HCT116 (cell line): ENCODE measurements around the gene EXOC5. TPM values are rescaled to one million over a fixed set of nuclear protein-coding genes. Genes with fewer than 3 reads are reported as not detected.
A peak's percentile ranks its signal among the peaks of the same experiment; 100 is the strongest.

ENCODE experiments used
- ATAC-seq: fragments of 200-7000 bp; cut with Tn5 transposase; 2 replicates; pipeline ENCODE4 v1.9.1; 2020; ENCODE audit warnings: mild to moderate bottlenecking, moderate library complexity
- Bru-seq: library from RNA; stranded (reverse); fragments of 400-500 nt; gene quantifications from one replicate; lab custom pipeline; 2021; lab: Mats Ljungman, UMichigan
- BruChase-seq, 2 experiments: library from RNA; stranded (reverse); fragments of 400-500 nt; gene quantifications; one replicate each; lab custom pipeline; 2021; lab: Mats Ljungman, UMichigan
- BruUV-seq: library from RNA; stranded (reverse); fragments of 400-500 nt; replicated peaks from 2 replicates; lab custom pipeline; 2021; lab: Mats Ljungman, UMichigan
- CTCF ChIA-PET: fragments of 300-600 bp; sonication (Branson Sonifier 250); formaldehyde crosslinking; loops from one replicate; lab custom pipeline; 2021; ENCODE audit warnings: antibody characterized with exemption; lab: Charles Lee
- POLR2A ChIA-PET: fragments of 300-600, 350-600 bp; sonication (Branson Sonifier 250); formaldehyde crosslinking; loops from one replicate; lab custom pipeline; 2021; ENCODE audit warnings: antibody characterized with exemption; lab: Charles Lee
- RAD21 ChIA-PET, 2 experiments: fragments of 300-600 bp; sonication (Branson Sonifier 250); formaldehyde crosslinking; loops; one replicate each; lab custom pipeline; 2023; ENCODE audit warnings: low total read pairs in 2 of 2; ENCODE audit not compliant: uncharacterized antibody in 2 of 2, unreplicated experiment in 2 of 2, low non-redundant PET in 1 of 2; lab: Charles Lee
- DNase-seq: peaks from one replicate; pipeline ENCODE4 v3.0.0-alpha.2; 2010; ENCODE audit warnings: low read depth, low spot score
- H2AFZ ChIP-seq: fragments of 200-600 bp; shearing (Covaris generic), sonication (generic); 2 replicates; pipeline ENCODE4 v1.6.1; 2017; ENCODE audit warnings: low read depth, mixed run types, mixed read lengths, antibody characterized with exemption, low read length; ENCODE audit not compliant: poor library complexity, severe bottlenecking
- H3K27ac ChIP-seq: 2 replicates; pipeline ENCODE4 v1.5.1; 2012; ENCODE audit warnings: low read depth, low read length
- H3K27me3 ChIP-seq: fragments of 200-600 bp; sonication (generic); 2 replicates; pipeline ENCODE4 v1.6.1; 2016; ENCODE audit warnings: mixed run types, low read length, mixed read lengths; ENCODE audit not compliant: insufficient read depth
- H3K36me3 ChIP-seq, 2 experiments: fragments of 200-500 bp in 1 of 2; fragments of 200-600 bp in 1 of 2; sonication (Bioruptor generic) in 1 of 2; sonication (generic) in 1 of 2; 2 replicates each; pipeline versions ENCODE4 v1.5.1 to v1.6.1; 2014 to 2016; ENCODE audit warnings: low read length in 2 of 2, inconsistent platforms in 1 of 2, mixed read lengths in 1 of 2, mixed run types in 1 of 2; ENCODE audit not compliant: insufficient read depth in 2 of 2, control insufficient read depth in 1 of 2
- H3K4me1 ChIP-seq, 2 experiments: fragments of 200-600 bp in 1 of 2; sonication (generic) in 1 of 2; 2 replicates each; pipeline versions ENCODE4 v1.5.1 to v1.6.1; 2012 to 2017; ENCODE audit warnings: low read length in 2 of 2, inconsistent platforms in 1 of 2, mild to moderate bottlenecking in 1 of 2, mixed read lengths in 1 of 2, mixed run types in 1 of 2, moderate library complexity in 1 of 2; ENCODE audit not compliant: insufficient read depth in 2 of 2, control insufficient read depth in 1 of 2
- H3K4me2 ChIP-seq: fragments of 200-600 bp; sonication (generic); 2 replicates; pipeline ENCODE4 v1.6.1; 2017; ENCODE audit warnings: mixed run types, low read length, mixed read lengths
- H3K4me3 ChIP-seq, 2 experiments: fragments of 200-600 bp in 1 of 2; sonication (generic) in 1 of 2; replicated peaks in 1 of 2; 2 replicates each; pipeline ENCODE4 v1.5.1; 2011 to 2016; ENCODE audit warnings: low read length in 2 of 2, control low read depth in 1 of 2, low read depth in 1 of 2, mild to moderate bottlenecking in 1 of 2, mixed read lengths in 1 of 2, mixed run types in 1 of 2
- H3K79me2 ChIP-seq: fragments of 200-600 bp; sonication (generic); 2 replicates; pipeline ENCODE4 v1.6.1; 2017; ENCODE audit warnings: mild to moderate bottlenecking, mixed run types, low read length, moderate library complexity, mixed read lengths; ENCODE audit not compliant: insufficient read depth
- H3K9ac ChIP-seq: fragments of 200-600 bp; sonication (generic); 2 replicates; pipeline ENCODE4 v1.6.1; 2016; ENCODE audit warnings: low read length, mixed read lengths
- H3K9me2 ChIP-seq: fragments of 200-600 bp; sonication (generic), shearing (Covaris generic); 2 replicates; pipeline ENCODE4 v1.6.1; 2017; ENCODE audit warnings: mixed run types, mild to moderate bottlenecking, moderate library complexity; ENCODE audit not compliant: insufficient read depth
- H3K9me3 ChIP-seq, 2 experiments: fragments of 200-500 bp in 1 of 2; fragments of 200-600 bp in 1 of 2; sonication (Bioruptor generic) in 1 of 2; sonication (generic) in 1 of 2; 2 replicates each; pipeline ENCODE4 v1.6.1; 2014 to 2017; ENCODE audit warnings: low read length in 2 of 2, mixed read lengths in 2 of 2, inconsistent platforms in 1 of 2, low read depth in 1 of 2, mild to moderate bottlenecking in 1 of 2, mixed run types in 1 of 2, moderate library complexity in 1 of 2; ENCODE audit not compliant: control insufficient read depth in 1 of 2, insufficient read depth in 1 of 2
- H4K20me1 ChIP-seq: fragments of 200-600 bp; sonication (generic), shearing (Covaris generic); 2 replicates; pipeline ENCODE4 v1.6.1; 2017; ENCODE audit warnings: mixed run types, mild to moderate bottlenecking, moderate library complexity; ENCODE audit not compliant: insufficient read depth
- CBX3 ChIP-seq: IDR thresholded peaks from 2 replicates; pipeline ENCODE4 v1.6.1; 2012; ENCODE audit warnings: low read depth
- ELF1 ChIP-seq: IDR thresholded peaks from 2 replicates; pipeline ENCODE4 v1.6.1; 2012; ENCODE audit warnings: low read depth, borderline replicate concordance
- EZH2 ChIP-seq: fragments of 200-600 bp; sonication (generic); IDR thresholded peaks from 2 replicates; pipeline ENCODE4 v1.6.1; 2017; ENCODE audit warnings: antibody characterized with exemption, mixed run types
- EZH2phosphoT487 ChIP-seq: fragments of 200-600 bp; IDR thresholded peaks from 2 replicates; pipeline ENCODE4 v1.6.1; 2018; ENCODE audit warnings: antibody characterized with exemption, borderline replicate concordance
- FOSL1 ChIP-seq: IDR thresholded peaks from 2 replicates; pipeline ENCODE4 v1.6.1; 2012; ENCODE audit warnings: low read depth
- POLR2A ChIP-seq: IDR thresholded peaks from 2 replicates; pipeline ENCODE4 v1.7.0; 2011; ENCODE audit warnings: borderline replicate concordance; ENCODE audit not compliant: insufficient read depth, insufficient read length; ENCODE audit errors: extremely low read depth
- RAD21 ChIP-seq: IDR thresholded peaks from 2 replicates; pipeline ENCODE4 v1.6.1; 2012; ENCODE audit warnings: low read depth, mild to moderate bottlenecking
- SIN3A ChIP-seq: IDR thresholded peaks from 2 replicates; pipeline ENCODE4 v1.6.1; 2012; ENCODE audit warnings: low read depth
- TCF7L2 ChIP-seq: IDR thresholded peaks from 2 replicates; pipeline ENCODE4 v1.7.0; 2011; ENCODE audit warnings: borderline replicate concordance, inconsistent platforms; ENCODE audit not compliant: insufficient read depth, insufficient read length; ENCODE audit errors: extremely low read depth
- YY1 ChIP-seq: IDR thresholded peaks from 2 replicates; pipeline ENCODE4 v1.6.1; 2011; ENCODE audit warnings: low read length, low read depth, moderate library complexity, mild to moderate bottlenecking; ENCODE audit not compliant: insufficient replicate concordance; ENCODE audit errors: extremely low read depth
- ZBTB33 ChIP-seq: IDR thresholded peaks from 2 replicates; pipeline ENCODE4 v1.6.1; 2011; ENCODE audit warnings: mild to moderate bottlenecking, low read length, moderate library complexity; ENCODE audit not compliant: insufficient replicate concordance; ENCODE audit errors: extremely low read depth
- ZFX ChIP-seq: fragments of 450-650 bp; IDR thresholded peaks from 2 replicates; pipeline ENCODE4 v1.6.1; 2017
- ZNF274 ChIP-seq: fragments of 200-500 bp; sonication (Bioruptor generic); IDR thresholded peaks from 2 replicates; pipeline ENCODE4 v1.6.1; 2014; ENCODE audit warnings: mild to moderate bottlenecking, low read depth, low read length, inconsistent platforms
- intact Hi-C: fragments of 100-400 bp; cut with micrococcal nuclease; formaldehyde crosslinking; loops from 2 replicates; pipeline ENCODE4 v1.10.0; 2022
- long read RNA-seq: library from polyadenylated mRNA; unstranded; transcript quantifications from one replicate; pipeline ENCODE4 v2.0.0, GENCODE V29; 2021; ENCODE audit not compliant: unreplicated experiment
- polyA plus RNA-seq: library from polyadenylated mRNA; unstranded; fragments of >200 nt; gene quantifications from 2 replicates; pipeline ENCODE4 v1.2.1, GENCODE V29; 2012; ENCODE audit warnings: missing spikeins
- total RNA-seq: library from RNA; stranded (reverse); gene quantifications from one replicate; pipeline ENCODE4 v1.2.1, GENCODE V29; 2021; ENCODE audit not compliant: unreplicated experiment
- TF ChIP-seq, protein P1 (sequence below): IDR thresholded peaks from 2 replicates; pipeline ENCODE4 v1.6.1; 2012; ENCODE audit warnings: low read depth

EXOC5 gene, protein sequence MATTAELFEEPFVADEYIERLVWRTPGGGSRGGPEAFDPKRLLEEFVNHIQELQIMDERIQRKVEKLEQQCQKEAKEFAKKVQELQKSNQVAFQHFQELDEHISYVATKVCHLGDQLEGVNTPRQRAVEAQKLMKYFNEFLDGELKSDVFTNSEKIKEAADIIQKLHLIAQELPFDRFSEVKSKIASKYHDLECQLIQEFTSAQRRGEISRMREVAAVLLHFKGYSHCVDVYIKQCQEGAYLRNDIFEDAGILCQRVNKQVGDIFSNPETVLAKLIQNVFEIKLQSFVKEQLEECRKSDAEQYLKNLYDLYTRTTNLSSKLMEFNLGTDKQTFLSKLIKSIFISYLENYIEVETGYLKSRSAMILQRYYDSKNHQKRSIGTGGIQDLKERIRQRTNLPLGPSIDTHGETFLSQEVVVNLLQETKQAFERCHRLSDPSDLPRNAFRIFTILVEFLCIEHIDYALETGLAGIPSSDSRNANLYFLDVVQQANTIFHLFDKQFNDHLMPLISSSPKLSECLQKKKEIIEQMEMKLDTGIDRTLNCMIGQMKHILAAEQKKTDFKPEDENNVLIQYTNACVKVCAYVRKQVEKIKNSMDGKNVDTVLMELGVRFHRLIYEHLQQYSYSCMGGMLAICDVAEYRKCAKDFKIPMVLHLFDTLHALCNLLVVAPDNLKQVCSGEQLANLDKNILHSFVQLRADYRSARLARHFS
- 54.2 TPM for total RNA-seq
- polyA plus RNA-seq, result 10.4 and 12.7 TPM in 2 replicates
- Bru-seq, nascent RNA, result percentile 76 among the genes with signal in this experiment
- percentile 89 among the genes with signal in this experiment for BruChase-seq, experiment 1, labeled RNA remaining after a 6-hour chase
- BruChase-seq, experiment 2, labeled RNA remaining after a 2-hour chase, result percentile 80 among the genes with signal in this experiment
- long read RNA-seq, full-length matches to known transcripts, result 59 of 83 reads
- long read RNA-seq, partial matches to known transcripts, result 7 of 83 reads
- long read RNA-seq, other reads (novel, unspliced or antisense), result 17 of 83 reads

DNA sequence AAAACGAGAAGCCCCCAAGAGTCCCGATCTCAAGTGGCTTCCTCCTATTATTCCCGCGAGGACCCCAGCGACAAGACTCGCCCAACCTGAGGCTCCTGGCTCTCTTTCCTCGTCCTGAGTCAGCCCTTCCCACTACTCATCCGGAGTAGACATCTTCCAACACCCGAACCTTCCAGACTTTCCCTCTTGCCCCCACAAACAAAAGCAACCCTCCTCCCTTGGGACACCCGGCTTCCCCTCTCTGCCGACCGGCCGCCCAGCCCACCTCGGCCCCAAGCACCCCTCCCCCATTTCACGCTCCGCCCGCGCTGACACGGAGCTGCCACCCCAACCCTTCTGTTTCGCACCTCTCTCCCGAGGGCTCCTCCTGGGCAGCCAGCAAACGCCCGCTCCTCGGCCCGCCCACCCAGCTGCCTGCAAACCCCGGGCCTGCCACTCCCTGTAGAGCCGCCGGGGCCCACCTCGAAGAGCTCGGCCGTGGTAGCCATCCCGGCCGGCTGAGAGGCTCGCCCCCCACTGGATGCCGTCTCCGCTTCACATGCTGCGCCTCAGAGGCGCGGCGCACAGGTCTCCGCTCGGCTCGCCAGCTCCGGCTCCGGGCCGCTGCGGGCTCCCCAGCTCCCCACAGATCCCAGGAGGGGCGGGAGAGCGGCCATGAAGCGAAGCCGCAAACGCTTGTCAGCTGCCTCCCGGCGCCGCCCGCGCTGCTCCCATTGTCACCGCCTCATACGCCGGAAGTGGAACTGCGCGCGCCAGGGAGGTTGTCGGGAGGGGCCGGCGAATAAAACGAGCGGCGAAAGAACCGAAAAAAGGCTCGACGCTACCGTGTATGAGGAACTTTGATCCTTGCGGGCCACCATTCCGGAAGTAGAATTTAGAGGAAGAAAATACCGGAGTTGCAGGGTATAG is at the start of gene EXOC5, which contains the start of gene AP5M1:
EXOC5 (minus strand) TSS at position 745 of the 909 bp plus-strand sequence; CDS start at position 488, 257 bp downstream.
AP5M1 (plus strand) TSS at position 811 of the 909 bp plus-strand sequence. CDS start 344 bp downstream, outside the sequence.
- no TSS peak for BruUV-seq
- CTCF ChIA-PET, result interaction anchor here (1.7 kb wide), 1 partner anchor 86 kb away, joined by 4 read pairs; no protein-coding TSS in a partner anchor
- TF ChIP-seq CBX3 (0 out of 2 replicates have a peak, but pooled peaks have one; percentile 56), ZBTB33 (no peak), FOSL1 (no peak), SIN3A (peak; percentile 91), ZNF274 (no peak), EZH2phosphoT487 (no peak), TCF7L2 (peak; percentile 93), ZFX (peak; percentile 74), YY1 (peak; percentile 82), POLR2A (peak; percentile 56), ELF1 (peak; percentile 91), EZH2 (no peak), RAD21 (no peak)
- TF ChIP-seq, protein P1, sequence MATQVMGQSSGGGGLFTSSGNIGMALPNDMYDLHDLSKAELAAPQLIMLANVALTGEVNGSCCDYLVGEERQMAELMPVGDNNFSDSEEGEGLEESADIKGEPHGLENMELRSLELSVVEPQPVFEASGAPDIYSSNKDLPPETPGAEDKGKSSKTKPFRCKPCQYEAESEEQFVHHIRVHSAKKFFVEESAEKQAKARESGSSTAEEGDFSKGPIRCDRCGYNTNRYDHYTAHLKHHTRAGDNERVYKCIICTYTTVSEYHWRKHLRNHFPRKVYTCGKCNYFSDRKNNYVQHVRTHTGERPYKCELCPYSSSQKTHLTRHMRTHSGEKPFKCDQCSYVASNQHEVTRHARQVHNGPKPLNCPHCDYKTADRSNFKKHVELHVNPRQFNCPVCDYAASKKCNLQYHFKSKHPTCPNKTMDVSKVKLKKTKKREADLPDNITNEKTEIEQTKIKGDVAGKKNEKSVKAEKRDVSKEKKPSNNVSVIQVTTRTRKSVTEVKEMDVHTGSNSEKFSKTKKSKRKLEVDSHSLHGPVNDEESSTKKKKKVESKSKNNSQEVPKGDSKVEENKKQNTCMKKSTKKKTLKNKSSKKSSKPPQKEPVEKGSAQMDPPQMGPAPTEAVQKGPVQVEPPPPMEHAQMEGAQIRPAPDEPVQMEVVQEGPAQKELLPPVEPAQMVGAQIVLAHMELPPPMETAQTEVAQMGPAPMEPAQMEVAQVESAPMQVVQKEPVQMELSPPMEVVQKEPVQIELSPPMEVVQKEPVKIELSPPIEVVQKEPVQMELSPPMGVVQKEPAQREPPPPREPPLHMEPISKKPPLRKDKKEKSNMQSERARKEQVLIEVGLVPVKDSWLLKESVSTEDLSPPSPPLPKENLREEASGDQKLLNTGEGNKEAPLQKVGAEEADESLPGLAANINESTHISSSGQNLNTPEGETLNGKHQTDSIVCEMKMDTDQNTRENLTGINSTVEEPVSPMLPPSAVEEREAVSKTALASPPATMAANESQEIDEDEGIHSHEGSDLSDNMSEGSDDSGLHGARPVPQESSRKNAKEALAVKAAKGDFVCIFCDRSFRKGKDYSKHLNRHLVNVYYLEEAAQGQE, result no peak

More for the DNA sequence above, at the start of gene EXOC5, which contains the start of gene AP5M1:
- H2AFZ ChIP-seq, result peak within 1 kb of the TSS; percentile 67
- H3K9me2 ChIP-seq, result no peaks in the 10 kb centered on the region
- DNase-seq (peak; percentile 86), ATAC-seq (peak; percentile 90)
- no peaks in the 10 kb centered on the region for H3K36me3 ChIP-seq
- peak within 1 kb of the TSS; percentile 84 to 86 for H3K4me3 ChIP-seq
- no peaks in the 10 kb centered on the region for H4K20me1 ChIP-seq
- H3K79me2 ChIP-seq, result peaks cover 92% of the 10 kb centered on the region
- ChIA-PET POLR2A (interaction anchor here (0.8 kb wide), 1 partner anchor 9 kb away, joined by 3 read pairs; no protein-coding TSS in a partner anchor), RAD21 (interaction anchor here in 1 of 2 experiments (0.6 kb wide), 1 partner anchor 24 kb away, joined by 3 read pairs; no protein-coding TSS in a partner anchor)
- peaks cover 12 to 13% of the 10 kb centered on the region in 2 experiments for H3K4me1 ChIP-seq
- peak within 1 kb of the TSS; percentile 86 for H3K27ac ChIP-seq
- peak within 1 kb of the TSS; percentile 80 for H3K9ac ChIP-seq
- intact Hi-C loops, result no loop called here
- no peaks in the 10 kb centered on the region for H3K27me3 ChIP-seq
- peak within 1 kb of the TSS; percentile 74 for H3K4me2 ChIP-seq
- no peaks in the 10 kb centered on the region for H3K9me3 ChIP-seq
